Left lung (tissue), 10 donors: ENCODE results near the gene RANBP17. TPM values are rescaled to one million over a fixed set of nuclear protein-coding genes. Genes with fewer than 3 reads are reported as not detected.

ENCODE experiments used
- ATAC-seq: fragments of 200-7000 bp; cut with Tn5 transposase; one replicate; pipeline ENCODE4 v1.9.1; 2020; ENCODE audit warnings: moderate library complexity
- DNase-seq, 4 donors: peaks; one replicate each; pipeline ENCODE4 v3.0.0-alpha.2; 2013 to 2020
- H3K27ac ChIP-seq, 2 donors: fragments of 200-600 bp; sonication (generic) in 1 of 2; one replicate each; pipeline versions ENCODE4 v1.5.0 to v1.8.0; 2020 to 2021
- H3K27me3 ChIP-seq, 2 donors: fragments of 200-600 bp; sonication (generic) in 1 of 2; one replicate each; pipeline versions ENCODE4 v1.5.0 to v1.8.0; 2020 to 2021
- H3K36me3 ChIP-seq, 2 donors: fragments of 200-600 bp; sonication (generic) in 1 of 2; one replicate each; pipeline versions ENCODE4 v1.5.0 to v1.8.0; 2020 to 2021
- H3K4me1 ChIP-seq, 2 donors: fragments of 200-600 bp; one replicate each; pipeline ENCODE4 v1.8.0; 2021
- H3K4me3 ChIP-seq, 2 donors: fragments of 200-600 bp; sonication (generic) in 1 of 2; one replicate each; pipeline versions ENCODE4 v1.5.0 to v1.8.0; 2020 to 2021; ENCODE audit warnings: mild to moderate bottlenecking in 1 of 2
- H3K9me3 ChIP-seq, 2 donors: fragments of 200-600 bp; sonication (generic) in 1 of 2; one replicate each; pipeline versions ENCODE4 v1.5.0 to v1.8.0; 2020 to 2021
- CTCF ChIP-seq, 2 donors: fragments of 200-600 bp; sonication (generic) in 1 of 2; IDR thresholded peaks; one replicate each; pipeline versions ENCODE4 v1.5.0 to v1.8.0; 2021; ENCODE audit warnings: antibody characterized with exemption in 2 of 2
- intact Hi-C, 2 donors: fragments of 100-400 bp; cut with DNase I; formaldehyde crosslinking; loops; one replicate each; pipeline versions ENCODE4 v1.11.2 to v1.14.2; 2022
- polyA plus RNA-seq, 6 donors: library from polyadenylated mRNA; unstranded; fragments of 120-200 nt; gene quantifications; one replicate each; pipeline ENCODE4 v1.2.1, GENCODE V29; 2013; ENCODE audit not compliant: insufficient read length in 6 of 6
- total RNA-seq, 2 donors: library from RNA; stranded (reverse); fragmentation: NEBNext Ultra II Directional; extraction: Animal tissue kit (Norgen Biotek cat#: 25700); gene quantifications; one replicate each; pipeline ENCODE4 v1.2.1, GENCODE V29; 2021
- donor health status: DM: no; HTN: yes; CAD: no.
- donor health status: DM: no; HTN: no; CAD: no.

The RANBP17 gene
- total and polyA plus RNA-seq, 8 donors, result 17.0 to 44.5 (median 33.7) TPM

- H3K36me3 ChIP-seq, result no peaks in the 10 kb centered on the region
- ATAC-seq (no peak), DNase-seq (no peak)
- no peak overlapping the region for H3K4me3 ChIP-seq
- no peak overlapping the region for H3K27ac ChIP-seq
- H3K27me3 ChIP-seq, result no peaks in the 10 kb centered on the region
- TF ChIP-seq CTCF (IDR thresholded peaks at IDR 0.05), result no peak
- H3K4me1 ChIP-seq, result no peaks in the 10 kb centered on the region
- intact Hi-C loops, result loop anchor here in 1 of 2 donors (10.0 kb wide), 1 partner anchor 129 kb away; no protein-coding TSS in a partner anchor
- H3K9me3 ChIP-seq, result no peaks in the 10 kb centered on the region
Observed at GRCh38 chr5:171205375-171205774, 343.6 kb downstream of the RANBP17 start.

GRCh38 chr5:171207256-171207847, 345.5 kb downstream of the RANBP17 start:
- no peaks in the 10 kb centered on the region for H3K27me3 ChIP-seq
- H3K9me3 ChIP-seq, result no peaks in the 10 kb centered on the region
- H3K4me1 ChIP-seq, result no peaks in the 10 kb centered on the region
- no peak overlapping the region for H3K4me3 ChIP-seq
- H3K36me3 ChIP-seq, result no peaks in the 10 kb centered on the region
- TF ChIP-seq CTCF (IDR thresholded peaks at IDR 0.05), result peak; percentile 29 to 56
- no peak overlapping the region for H3K27ac ChIP-seq
- ATAC-seq (peak; percentile 27), DNase-seq (peak in 2 of 4 donors; percentile 30 to 44)
- intact Hi-C loops, result loop anchor here in 1 of 2 donors (10.0 kb wide), 1 partner anchor 127 kb away; no protein-coding TSS in a partner anchor

- DNase-seq, result no peak
- ATAC-seq, result no peak
- Histone ChIP-seq H3K27ac (no peak overlapping the region), H3K9me3 (no peaks in the 10 kb centered on the region), H3K4me3 (no peak overlapping the region), H3K27me3 (no peaks in the 10 kb centered on the region), H3K4me1 (no peaks in the 10 kb centered on the region), H3K36me3 (no peaks in the 10 kb centered on the region)
- intact Hi-C loops, result no loop called here
- TF ChIP-seq CTCF (IDR thresholded peaks at IDR 0.05), result no peak
Observed at GRCh38 chr5:171221916-171222315, 360.1 kb downstream of the RANBP17 start.

GRCh38 chr5:171223927-171224326, 362.1 kb downstream of the RANBP17 start:
- no peaks in the 10 kb centered on the region for H3K27me3 ChIP-seq
- H3K4me3 ChIP-seq, result no peak overlapping the region
- H3K9me3 ChIP-seq, result no peaks in the 10 kb centered on the region
- H3K27ac ChIP-seq, result no peak overlapping the region
- H3K36me3 ChIP-seq, result no peaks in the 10 kb centered on the region
- no peak for ATAC-seq
- no peak for DNase-seq
- TF ChIP-seq CTCF (IDR thresholded peaks at IDR 0.05), result no peak
- no peaks in the 10 kb centered on the region for H3K4me1 ChIP-seq
- intact Hi-C loops, result no loop called here

- Histone ChIP-seq H3K36me3 (no peaks in the 10 kb centered on the region), H3K9me3 (no peaks in the 10 kb centered on the region), H3K4me1 (no peaks in the 10 kb centered on the region), H3K27me3 (no peaks in the 10 kb centered on the region), H3K27ac (no peak overlapping the region), H3K4me3 (no peak overlapping the region)
- no peak for TF ChIP-seq CTCF (IDR thresholded peaks at IDR 0.05)
- ATAC-seq (no peak), DNase-seq (no peak)
- intact Hi-C loops, result no loop called here
Observed at GRCh38 chr5:171226096-171226754, 364.4 kb downstream of the RANBP17 start.
